ENCODE data around the gene SOAT2.

GRCh38 chr12:53100466-53101151 lies 2.7 kb upstream of the SOAT2 start:
- TF ChIP-seq CTCF (IDR thresholded peaks at IDR 0.05) (no peak), POLR2A (IDR thresholded peaks at IDR 0.05) (no peak), POLR2AphosphoS5 (IDR thresholded peaks at IDR 0.05; ENCODE audit: insufficient read depth in 1 of 2, low read depth in 1 of 2) (no peak)
